Nephron (organoid): ENCODE measurements around the gene TMEM43.
A peak's percentile ranks its signal among the peaks of the same experiment; 100 is the strongest.
"Not testable (repeated sequence)": the region's sequence is repeated elsewhere in the genome, so short reads cannot be mapped to it uniquely, and the experiment has no call there.

Source experiments
- H3K27ac Mint-ChIP-seq, 3 experiments: 2 replicates each; pipeline ENCODE4 v1.8.0; 2020; ENCODE audit warnings: mixed read lengths in 3 of 3, mild to moderate bottlenecking in 2 of 3, moderate library complexity in 1 of 3
- H3K27me3 Mint-ChIP-seq: 2 replicates; pipeline ENCODE4 v1.8.0; 2021; ENCODE audit warnings: low read depth, mild to moderate bottlenecking, moderate library complexity, mixed read lengths
- H3K36me3 Mint-ChIP-seq: 2 replicates; pipeline ENCODE4 v1.8.0; 2020; ENCODE audit warnings: low read depth, mixed read lengths
- H3K4me1 Mint-ChIP-seq: 2 replicates; pipeline ENCODE4 v1.8.0; 2020; ENCODE audit warnings: mixed read lengths
- H3K4me3 Mint-ChIP-seq, 3 experiments: 2 replicates each; pipeline ENCODE4 v1.8.0; 2020; ENCODE audit warnings: mild to moderate bottlenecking in 3 of 3, mixed read lengths in 3 of 3, moderate library complexity in 2 of 3
- H3K9me3 Mint-ChIP-seq: 2 replicates; pipeline ENCODE4 v1.8.0; 2020; ENCODE audit warnings: mixed read lengths
- CTCF ChIP-seq, 3 experiments: fragments of 200-600 bp; sonication (generic); IDR thresholded peaks; one replicate each; pipeline ENCODE4 v1.5.0; 2021; ENCODE audit warnings: antibody characterized with exemption in 3 of 3; ENCODE audit not compliant: unreplicated experiment in 3 of 3

TMEM43 gene

DNA sequence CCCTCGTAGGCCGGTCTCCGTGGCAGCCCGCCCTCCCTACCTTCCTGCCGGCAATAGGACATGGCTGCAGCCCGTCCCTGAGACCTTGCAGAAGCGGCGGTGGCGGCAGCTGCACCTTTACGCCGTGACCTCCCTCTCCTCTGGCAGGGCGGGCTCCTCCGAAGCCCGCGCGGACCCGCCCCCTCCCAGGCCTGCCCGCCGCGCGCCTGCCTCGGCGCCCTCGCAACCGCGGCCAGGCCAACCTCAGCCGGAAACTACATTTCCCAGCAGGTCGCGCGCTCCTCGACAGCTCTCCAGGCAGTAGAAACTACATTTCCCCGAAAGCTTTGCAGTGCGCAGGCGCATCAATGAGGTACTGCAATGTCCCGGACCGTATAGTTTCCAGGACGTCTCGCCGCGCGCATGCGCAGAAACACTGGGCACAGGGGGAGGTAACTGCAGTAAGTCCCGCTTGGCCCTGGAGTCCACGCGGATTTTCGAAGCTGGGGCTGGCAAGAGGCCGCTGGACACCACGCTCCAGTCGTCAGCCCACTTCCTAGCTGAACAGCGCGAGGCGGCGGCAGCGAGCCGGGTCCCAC is at the start of gene TMEM43, which contains the start of gene CHCHD4:
Gene TMEM43 (plus strand): TSS at position 438 of the 578 bp plus-strand sequence. CDS start 142 bp downstream, outside the sequence.
Gene CHCHD4 (minus strand): TSS at position 256 of the 578 bp plus-strand sequence. CDS start 194 bp downstream, at position 62.
- Mint-ChIP-seq H3K27ac (peak within 1 kb of the TSS; percentile 92 to 98 (median 95)), H3K4me3 (peak within 1 kb of the TSS; percentile 99 to 100 (median 100)), H3K9me3 (no peaks in the 10 kb centered on the region), H3K36me3 (peaks cover 38% of the 10 kb centered on the region), H3K27me3 (peaks cover 4% of the 10 kb centered on the region), H3K4me1 (peaks cover 55% of the 10 kb centered on the region)
- TF ChIP-seq CTCF (IDR thresholded peaks at IDR 0.05; ENCODE audit: unreplicated experiment in 3 of 3), result no peak

GRCh38 chr3:14075233-14075632 is 49.6 kb upstream of the TMEM43 start:
- H3K27me3 Mint-ChIP-seq, H3K4me3 Mint-ChIP-seq, H3K27ac Mint-ChIP-seq, H3K36me3 Mint-ChIP-seq, H3K4me1 Mint-ChIP-seq: not testable (repeated sequence)
- H3K9me3 Mint-ChIP-seq, result peaks cover 20% of the 10 kb centered on the region

DNA sequence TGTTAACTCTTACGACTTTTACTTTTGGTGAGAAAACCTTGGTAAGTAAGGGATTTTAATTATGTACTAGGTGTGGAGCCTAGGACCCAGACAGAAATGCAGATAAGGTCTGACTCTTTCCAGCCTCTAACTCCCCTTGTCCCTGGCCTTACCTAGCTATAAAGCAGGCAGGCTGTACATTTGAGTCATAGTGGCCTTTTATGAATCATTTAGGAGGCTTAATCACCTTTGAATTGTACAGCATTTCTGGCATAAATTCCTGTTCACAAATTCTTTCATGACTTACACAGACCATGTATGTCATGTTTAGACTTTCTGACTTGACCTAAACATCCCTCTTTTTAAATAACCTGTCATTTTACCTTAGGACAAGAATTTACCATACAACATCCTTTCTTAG is 47.5 kb upstream of the TMEM43 start:
- Mint-ChIP-seq H3K4me1 (no peaks in the 10 kb centered on the region), H3K4me3 (no peak overlapping the region), H3K36me3 (no peaks in the 10 kb centered on the region), H3K27ac (no peak overlapping the region), H3K27me3 (peaks cover 3% of the 10 kb centered on the region), H3K9me3 (peaks cover 20% of the 10 kb centered on the region)
- no peak for TF ChIP-seq CTCF (IDR thresholded peaks at IDR 0.05; ENCODE audit: unreplicated experiment in 3 of 3)

DNA sequence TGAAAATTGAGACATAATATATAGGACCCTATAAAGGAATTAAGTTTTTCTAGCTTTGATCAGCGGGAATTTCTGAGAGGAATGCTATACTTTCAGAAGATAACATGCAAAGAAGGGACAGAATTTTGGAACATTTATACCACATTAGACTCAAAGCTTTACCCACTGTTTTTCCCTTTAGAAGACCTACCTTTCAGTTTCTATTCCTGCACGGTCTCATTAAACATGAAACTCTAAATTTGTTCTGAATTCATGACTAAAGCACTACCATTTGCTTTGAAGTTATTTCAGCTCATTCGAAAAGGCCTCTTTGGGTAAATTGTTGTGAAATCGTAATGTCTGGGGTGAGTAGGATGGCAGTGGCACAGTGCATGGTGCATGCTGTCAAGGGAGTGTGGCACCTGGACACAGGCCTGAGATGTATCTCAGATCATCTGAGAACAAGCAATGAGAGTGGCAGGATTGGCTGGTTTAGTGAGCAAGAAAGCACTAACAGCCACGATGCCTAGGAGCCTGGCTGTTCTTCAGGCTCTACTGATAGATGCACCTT is 42.7 kb upstream of the TMEM43 start:
- no peak overlapping the region for H3K27ac Mint-ChIP-seq
- TF ChIP-seq CTCF (IDR thresholded peaks at IDR 0.05; ENCODE audit: unreplicated experiment in 3 of 3), result no peak
- H3K27me3 Mint-ChIP-seq, result peaks cover 4% of the 10 kb centered on the region
- no peaks in the 10 kb centered on the region for H3K36me3 Mint-ChIP-seq
- H3K4me1 Mint-ChIP-seq, result no peaks in the 10 kb centered on the region
- no peak overlapping the region for H3K4me3 Mint-ChIP-seq
- H3K9me3 Mint-ChIP-seq, result peaks cover 19% of the 10 kb centered on the region

DNA sequence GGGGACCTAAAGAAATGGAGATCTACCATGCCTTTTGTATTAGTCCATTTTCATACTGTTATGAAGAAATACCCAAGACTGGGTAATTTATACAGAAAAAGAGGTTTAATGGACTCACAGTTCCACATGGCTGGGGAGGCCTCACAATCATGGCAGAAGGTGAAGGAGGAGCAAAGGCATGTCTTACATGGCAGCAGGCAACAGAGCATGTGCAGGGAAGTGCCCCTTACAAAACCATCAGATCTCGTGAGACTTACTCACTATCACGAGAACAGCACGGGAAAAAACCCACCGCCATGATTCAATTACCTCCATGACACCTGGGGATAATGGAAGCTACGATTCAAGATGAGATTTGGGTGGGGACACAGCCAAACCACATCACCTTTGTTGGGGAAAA is 37.4 kb upstream of the TMEM43 start:
- H3K27me3 Mint-ChIP-seq, H3K4me1 Mint-ChIP-seq, H3K36me3 Mint-ChIP-seq, H3K27ac Mint-ChIP-seq, H3K4me3 Mint-ChIP-seq: not testable (repeated sequence)
- H3K9me3 Mint-ChIP-seq, result peaks cover 17% of the 10 kb centered on the region

- H3K27me3 Mint-ChIP-seq, result peaks cover 24% of the 10 kb centered on the region
- not testable (repeated sequence) for H3K36me3 Mint-ChIP-seq
Measured at GRCh38 chr3:14091959-14092358, 32.9 kb upstream of the TMEM43 start.

GRCh38 chr3:14092464-14092863 is 32.4 kb upstream of the TMEM43 start:
- H3K4me1 Mint-ChIP-seq, result no peaks in the 10 kb centered on the region
- TF ChIP-seq CTCF (IDR thresholded peaks at IDR 0.05; ENCODE audit: unreplicated experiment in 3 of 3), result no peak
- no peak overlapping the region for H3K4me3 Mint-ChIP-seq
- peaks cover 11% of the 10 kb centered on the region for H3K9me3 Mint-ChIP-seq
- peaks cover 28% of the 10 kb centered on the region for H3K27me3 Mint-ChIP-seq
- no peaks in the 10 kb centered on the region for H3K36me3 Mint-ChIP-seq
- H3K27ac Mint-ChIP-seq, result peak overlapping the region in 1 of 3 experiments; percentile 91

More at GRCh38 chr3:14091959-14092358, 32.9 kb upstream of the TMEM43 start:
- not testable (repeated sequence) for H3K4me3 Mint-ChIP-seq, H3K4me1 Mint-ChIP-seq
- Mint-ChIP-seq H3K9me3 (peaks cover 14% of the 10 kb centered on the region), H3K27ac (peak overlapping the region in 2 of 3 experiments; percentile 58 to 91)
